ENCODE data around the gene UBL7.
"Not testable (repeated sequence)": the region's sequence is repeated elsewhere in the genome, so short reads cannot be mapped to it uniquely, and the experiment has no call there.

UBL7 gene

GRCh38 chr15:74463634-74464033 lies 2.7 kb upstream of the UBL7 start:
- DNase-seq, result no peak

GRCh38 chr15:74461847-74462511 lies 1.0 kb upstream of the UBL7 start:
- no peak for DNase-seq

GRCh38 chr15:74460298-74460697 lies 662 bp downstream of the UBL7 start:
- DNase-seq, result no peak

GRCh38 chr15:74459798-74460197 lies 1.2 kb downstream of the UBL7 start:
- not testable (repeated sequence) for DNase-seq

- DNase-seq, result no peak
Measured at GRCh38 chr15:74458473-74458872, 2.5 kb downstream of the UBL7 start.

- DNase-seq, result not testable (repeated sequence)
Measured at GRCh38 chr15:74457036-74457435, 3.9 kb downstream of the UBL7 start.

GRCh38 chr15:74454764-74455500 lies 6.0 kb downstream of the UBL7 start:
- peak in 2 of 4 experiments; percentile 15 to 54 for DNase-seq

- peak in 3 of 4 experiments; percentile 15 to 49 (median 29) for DNase-seq
Measured at GRCh38 chr15:74453925-74454763, 6.8 kb downstream of the UBL7 start.

GRCh38 chr15:74451861-74452835 lies 8.8 kb downstream of the UBL7 start:
- DNase-seq, result no peak

- peak in 3 of 4 experiments; percentile 26 to 43 (median 28) for DNase-seq
Measured at GRCh38 chr15:74451322-74451721, 9.6 kb downstream of the UBL7 start.

- DNase-seq, result no peak
Measured at GRCh38 chr15:74449643-74450205, 11.2 kb downstream of the UBL7 start.

- no peak for DNase-seq
Measured at GRCh38 chr15:74449095-74449494, 11.9 kb downstream of the UBL7 start.

- no peak for DNase-seq
Measured at GRCh38 chr15:74445816-74446763, 14.9 kb downstream of the UBL7 start.

- DNase-seq, result no peak
Measured at GRCh38 chr15:74444106-74445062, 16.6 kb downstream of the UBL7 start.

GRCh38 chr15:74443100-74443909 lies 17.7 kb downstream of the UBL7 start:
- no peak for DNase-seq

GRCh38 chr15:74442604-74443003 lies 18.4 kb downstream of the UBL7 start:
- no peak for DNase-seq

- no peak for DNase-seq
Measured at GRCh38 chr15:74442063-74442462, 18.9 kb downstream of the UBL7 start.

- DNase-seq, result no peak
Measured at GRCh38 chr15:74441248-74441941, 19.6 kb downstream of the UBL7 start.

Measured in suppressor macrophage (primary cell).